OCI-LY1 (cell line): ENCODE measurements around the gene CXCR3.

Experiments used
- CTCF ChIP-seq: fragments of 200-600 bp; sonication (generic), shearing (Covaris generic); IDR thresholded peaks from 2 replicates; pipeline ENCODE4 v1.5.1; 2017; ENCODE audit warnings: mild to moderate bottlenecking, antibody characterized with exemption, low read length, moderate library complexity, mixed read lengths
- EZH2 ChIP-seq: fragments of 200-600 bp; sonication (generic), shearing (Covaris generic); IDR thresholded peaks from 2 replicates; pipeline ENCODE4 v1.8.0; 2017; ENCODE audit warnings: borderline replicate concordance, mixed run types, mild to moderate bottlenecking, antibody characterized with exemption, low read length, moderate library complexity, mixed read lengths

- TF ChIP-seq EZH2 = no peak
- no peak for TF ChIP-seq CTCF
These were observed 20.1 kb upstream of the CXCR3 start for GRCh38 chrX:71638409-71638808.
